ENCODE data around the gene DTNB.

- TF ChIP-seq CTCF (IDR thresholded peaks at IDR 0.05) (no peak), POLR2A (IDR thresholded peaks at IDR 0.05) (no peak)
Measured at GRCh38 chr2:25677877-25678276, 4.5 kb upstream of the DTNB start.
